ENCODE measurements around the gene TFIP11. TPM values are rescaled to one million over a fixed set of nuclear protein-coding genes. Genes with fewer than 3 reads are reported as not detected.

The TFIP11 gene
- 25.7 TPM for polyA plus RNA-seq (2012; ENCODE audit: insufficient read length, low read depth)

- TF ChIP-seq TAF1 (IDR thresholded peaks at IDR 0.05; ENCODE audit: borderline replicate concordance, insufficient read depth, low read length) (peak; percentile 64; the same call in 1 of the 2 replicates), REST (IDR thresholded peaks at IDR 0.05; ENCODE audit: insufficient read depth in 1 of 2, low read depth in 2 of 2, low read length in 2 of 2) (no peak), SIN3A (IDR thresholded peaks at IDR 0.05; ENCODE audit: borderline replicate concordance, insufficient read depth, low read length) (peak; percentile 82), FOXP2 (optimal IDR thresholded peaks at IDR 0.05; ENCODE audit: borderline replicate concordance, extremely low read depth, extremely low read length, insufficient read depth) (no peak), POLR2AphosphoS5 (IDR thresholded peaks at IDR 0.05; ENCODE audit: low read depth, low read length) (peak; percentile 71)
Observed at GRCh38 chr22:26512149-26512793, at the start of gene TFIP11. TSS of gene TFIP11 (minus strand) at chr22:26512473. CDS start at chr22:26510272, 2,201 bp downstream.

- TF ChIP-seq TAF1 (IDR thresholded peaks at IDR 0.05; ENCODE audit: borderline replicate concordance, insufficient read depth, low read length) = no peak
- no peak for TF ChIP-seq POLR2AphosphoS5 (IDR thresholded peaks at IDR 0.05; ENCODE audit: low read depth, low read length)
- no peak for TF ChIP-seq FOXP2 (optimal IDR thresholded peaks at IDR 0.05; ENCODE audit: borderline replicate concordance, extremely low read depth, extremely low read length, insufficient read depth)
- no peak for TF ChIP-seq REST (IDR thresholded peaks at IDR 0.05; ENCODE audit: insufficient read depth in 1 of 2, low read depth in 2 of 2, low read length in 2 of 2)
- TF ChIP-seq SIN3A (IDR thresholded peaks at IDR 0.05; ENCODE audit: borderline replicate concordance, insufficient read depth, low read length) = no peak
Observed at GRCh38 chr22:26561756-26562417, 49.6 kb upstream of the TFIP11 start.

- TF ChIP-seq TAF1 (IDR thresholded peaks at IDR 0.05; ENCODE audit: borderline replicate concordance, insufficient read depth, low read length) = no peak
- no peak for TF ChIP-seq POLR2AphosphoS5 (IDR thresholded peaks at IDR 0.05; ENCODE audit: low read depth, low read length)
- TF ChIP-seq FOXP2 (optimal IDR thresholded peaks at IDR 0.05; ENCODE audit: borderline replicate concordance, extremely low read depth, extremely low read length, insufficient read depth) = no peak
- no peak for TF ChIP-seq REST (IDR thresholded peaks at IDR 0.05; ENCODE audit: insufficient read depth in 1 of 2, low read depth in 2 of 2, low read length in 2 of 2)
- TF ChIP-seq SIN3A (IDR thresholded peaks at IDR 0.05; ENCODE audit: borderline replicate concordance, insufficient read depth, low read length) = no peak
Observed at GRCh38 chr22:26559961-26560575, 47.8 kb upstream of the TFIP11 start.

- no peak for TF ChIP-seq SIN3A (IDR thresholded peaks at IDR 0.05; ENCODE audit: borderline replicate concordance, insufficient read depth, low read length)
Observed at GRCh38 chr22:26558248-26558895, 46.1 kb upstream of the TFIP11 start.

- TF ChIP-seq FOXP2 (optimal IDR thresholded peaks at IDR 0.05; ENCODE audit: borderline replicate concordance, extremely low read depth, extremely low read length, insufficient read depth) (no peak), TAF1 (IDR thresholded peaks at IDR 0.05; ENCODE audit: borderline replicate concordance, insufficient read depth, low read length) (no peak), POLR2AphosphoS5 (IDR thresholded peaks at IDR 0.05; ENCODE audit: low read depth, low read length) (no peak)
Observed at GRCh38 chr22:26556904-26557303, 44.6 kb upstream of the TFIP11 start.

Data from PFSK-1 (cell line).